ENCODE data around the gene LRP1B. TPM values are rescaled to one million over a fixed set of nuclear protein-coding genes. Genes with fewer than 3 reads are reported as not detected.

Gene LRP1B
- total and polyA plus RNA-seq, 4 donors = 0.01 to 0.84 (median 0.17) TPM

DNA sequence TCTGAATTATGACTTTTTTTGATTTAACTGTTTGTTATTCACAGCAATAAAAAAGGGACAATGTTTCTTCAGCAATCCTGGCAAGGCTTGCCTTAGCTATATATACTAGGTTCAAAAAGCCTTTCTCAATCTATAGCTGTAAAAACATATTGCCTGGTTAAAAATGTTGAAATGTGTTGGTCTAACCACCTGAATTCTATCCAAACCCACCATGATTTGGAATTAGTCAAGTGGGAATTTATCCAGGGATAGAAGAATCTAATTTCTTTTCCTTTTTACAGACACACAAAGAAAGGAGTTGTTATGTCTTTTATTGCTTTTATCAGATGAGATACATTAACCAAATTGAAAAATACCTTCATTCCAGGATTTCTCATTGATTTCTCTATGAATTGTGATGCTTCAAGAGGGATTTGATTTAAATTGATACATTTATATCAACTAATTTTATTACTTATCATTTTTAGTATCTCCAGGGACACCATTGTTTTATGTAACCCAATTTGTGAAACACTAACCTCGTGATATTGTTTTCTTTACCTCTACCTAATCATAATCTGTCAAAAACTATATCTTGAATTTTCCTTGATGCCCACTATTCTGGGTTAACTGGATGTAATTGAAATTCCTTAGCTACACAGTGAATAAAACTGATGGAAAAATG is 88.1 kb downstream of the LRP1B start:
- no peaks in the 10 kb centered on the region for H3K9me3 ChIP-seq (ENCODE audit: control insufficient read depth in 4 of 4, low read length in 3 of 4)
- no peaks in the 10 kb centered on the region for H3K27me3 ChIP-seq (ENCODE audit: control insufficient read depth in 4 of 4, insufficient read depth in 4 of 4, low read length in 3 of 4)
- H3K4me3 ChIP-seq (ENCODE audit: low read depth in 1 of 3, low read length in 3 of 3) = no peak overlapping the region
- 72% methylated on average over 1 of the region's 1 CpG for WGBS
- DNase-seq (ENCODE audit: low spot score) = no peak
- H3K9ac ChIP-seq (ENCODE audit: low read depth in 1 of 2, low read length in 2 of 2) = no peak overlapping the region
- TF ChIP-seq HNF4A (conservative IDR thresholded peaks at IDR 0.05) (no peak), FOXA2 (IDR thresholded peaks at IDR 0.05) (no peak), NR2F2 (IDR thresholded peaks at IDR 0.05) (no peak), JUND (IDR thresholded peaks at IDR 0.05) (no peak), REST (IDR thresholded peaks at IDR 0.05) (no peak), YY1 (IDR thresholded peaks at IDR 0.05) (no peak), GABPA (IDR thresholded peaks at IDR 0.05 in 1 of 2, conservative IDR thresholded peaks at IDR 0.05 in 1 of 2) (no peak), EGR1 (IDR thresholded peaks at IDR 0.05; ENCODE audit: low read depth in 2 of 2) (no peak), SP1 (IDR thresholded peaks at IDR 0.05) (no peak), RXRA (IDR thresholded peaks at IDR 0.05) (no peak), ATF3 (IDR thresholded peaks at IDR 0.05) (no peak), TAF1 (conservative IDR thresholded peaks at IDR 0.05) (no peak), RAD21 (IDR thresholded peaks at IDR 0.05) (no peak), CTCF (IDR thresholded peaks at IDR 0.05; ENCODE audit: low read depth, low read length, missing input control) (no peak)
- TF ChIP-seq, protein P1, sequence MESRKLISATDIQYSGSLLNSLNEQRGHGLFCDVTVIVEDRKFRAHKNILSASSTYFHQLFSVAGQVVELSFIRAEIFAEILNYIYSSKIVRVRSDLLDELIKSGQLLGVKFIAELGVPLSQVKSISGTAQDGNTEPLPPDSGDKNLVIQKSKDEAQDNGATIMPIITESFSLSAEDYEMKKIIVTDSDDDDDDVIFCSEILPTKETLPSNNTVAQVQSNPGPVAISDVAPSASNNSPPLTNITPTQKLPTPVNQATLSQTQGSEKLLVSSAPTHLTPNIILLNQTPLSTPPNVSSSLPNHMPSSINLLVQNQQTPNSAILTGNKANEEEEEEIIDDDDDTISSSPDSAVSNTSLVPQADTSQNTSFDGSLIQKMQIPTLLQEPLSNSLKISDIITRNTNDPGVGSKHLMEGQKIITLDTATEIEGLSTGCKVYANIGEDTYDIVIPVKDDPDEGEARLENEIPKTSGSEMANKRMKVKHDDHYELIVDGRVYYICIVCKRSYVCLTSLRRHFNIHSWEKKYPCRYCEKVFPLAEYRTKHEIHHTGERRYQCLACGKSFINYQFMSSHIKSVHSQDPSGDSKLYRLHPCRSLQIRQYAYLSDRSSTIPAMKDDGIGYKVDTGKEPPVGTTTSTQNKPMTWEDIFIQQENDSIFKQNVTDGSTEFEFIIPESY (IDR thresholded peaks at IDR 0.05) = no peak
- TF ChIP-seq, protein P2, sequence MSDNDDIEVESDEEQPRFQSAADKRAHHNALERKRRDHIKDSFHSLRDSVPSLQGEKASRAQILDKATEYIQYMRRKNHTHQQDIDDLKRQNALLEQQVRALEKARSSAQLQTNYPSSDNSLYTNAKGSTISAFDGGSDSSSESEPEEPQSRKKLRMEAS (IDR thresholded peaks at IDR 0.05) = no peak
- no peaks in the 10 kb centered on the region for H3K36me3 ChIP-seq (ENCODE audit: control insufficient read depth in 4 of 4, insufficient read depth in 3 of 4, low read depth in 1 of 4, low read length in 3 of 4)
- no peak overlapping the region for H3K27ac ChIP-seq (ENCODE audit: low read depth in 1 of 2, low read length in 2 of 2)
- peaks cover 0 to 4% (median 2%) of the 10 kb centered on the region in 4 donors for H3K4me1 ChIP-seq (ENCODE audit: control insufficient read depth in 4 of 4, insufficient read depth in 4 of 4, low read length in 3 of 4)
